K562 (cell line): ENCODE data around the gene OR51S1. TPM values are rescaled to one million over a fixed set of nuclear protein-coding genes. Genes with fewer than 3 reads are reported as not detected.

Experiments
- ATAC-seq: fragments of 200-7000 bp; cut with Tn5 transposase; 3 replicates; pipeline ENCODE4 v1.9.1; 2020; ENCODE audit warnings: moderate library complexity
- BruUV-seq: library from RNA; stranded (reverse); fragments of 400-500 nt; replicated peaks from 2 replicates; lab custom pipeline; 2021; lab: Mats Ljungman, UMichigan
- CTCF ChIA-PET: fragments of 300-600 bp; formaldehyde crosslinking; extraction: SDS; loops from one replicate; lab custom pipeline; 2021; ENCODE audit warnings: low intra/inter-chr PET ratio; lab: Yijun Ruan, JAX
- POLR2A ChIA-PET: fragments of 300-600, 350-650 bp; sonication (Branson Sonifier 250); formaldehyde crosslinking; extraction: SDS; loops from one replicate; lab custom pipeline; 2021; ENCODE audit warnings: antibody characterized with exemption, inconsistent platforms; lab: Yijun Ruan, JAX
- DNase-seq, 4 experiments: peaks; one replicate each; pipeline versions ENCODE4 v3.0.0 to v3.0.0-alpha.2; 2011 to 2018; ENCODE audit warnings: low spot score in 3 of 4, mixed read lengths in 3 of 4; ENCODE audit errors: extremely low read depth in 1 of 4
- FAIRE-seq: peaks from 2 replicates; lab custom pipeline; 2011; peaks lifted over from hg19 to GRCh38; lab: Jason Lieb, UNC
- H2AFZ ChIP-seq: 2 replicates; pipeline ENCODE4 v1.6.0; 2011; ENCODE audit warnings: low read depth, low read length, control low read depth, inconsistent platforms
- H3K27ac ChIP-seq: fragments of 200-600 bp; 3 replicates; pipeline ENCODE4 v1.8.0; 2011; ENCODE audit warnings: low read depth, mild to moderate bottlenecking, control low read depth, inconsistent platforms, low read length, moderate library complexity, mixed read lengths; ENCODE audit errors: extremely low read depth
- H3K27me3 ChIP-seq, 2 experiments: fragments of 300-600 bp in 1 of 2; 2 replicates in 1 of 2; 3 replicates in 1 of 2; pipeline versions ENCODE4 v1.6.0 to v1.8.0; 2011; ENCODE audit warnings: inconsistent platforms in 2 of 2, low read length in 2 of 2, mild to moderate bottlenecking in 1 of 2, mixed read lengths in 1 of 2, moderate library complexity in 1 of 2; ENCODE audit not compliant: control insufficient read depth in 2 of 2, insufficient read depth in 2 of 2
- H3K36me3 ChIP-seq: fragments of 300-600 bp; 3 replicates; pipeline ENCODE4 v1.8.0; 2011; ENCODE audit warnings: mild to moderate bottlenecking, low read length, inconsistent platforms; ENCODE audit not compliant: control insufficient read depth, insufficient read depth
- H3K4me1 ChIP-seq, 2 experiments: fragments of 200-600 bp in 1 of 2; replicated peaks in 1 of 2; 2 replicates in 1 of 2; 3 replicates in 1 of 2; pipeline versions ENCODE4 v1.5.1 to v1.8.0; 2011; ENCODE audit warnings: inconsistent platforms in 2 of 2, low read length in 2 of 2, mild to moderate bottlenecking in 1 of 2, mixed read lengths in 1 of 2, moderate library complexity in 1 of 2; ENCODE audit not compliant: control insufficient read depth in 2 of 2, insufficient read depth in 2 of 2
- H3K4me2 ChIP-seq: 2 replicates; pipeline ENCODE4 v1.6.1; 2011; ENCODE audit warnings: low read length, control low read depth, inconsistent platforms, mixed read lengths; ENCODE audit not compliant: insufficient read depth
- H3K4me3 ChIP-seq: fragments of 200-600 bp; sonication (generic), shearing (Covaris generic); 2 replicates; pipeline ENCODE4 v1.5.1; 2016; ENCODE audit warnings: control low read depth, inconsistent platforms
- H3K79me2 ChIP-seq: fragments of 200-600 bp; 3 replicates; pipeline ENCODE4 v1.8.0; 2011; ENCODE audit warnings: low read length, inconsistent platforms; ENCODE audit not compliant: control insufficient read depth, insufficient read depth
- H3K9ac ChIP-seq, 2 experiments: 2 replicates each; pipeline versions ENCODE4 v1.6.0 to v1.6.1; 2011; ENCODE audit warnings: low read depth in 2 of 2, low read length in 2 of 2, control low read depth in 1 of 2, inconsistent platforms in 1 of 2, mild to moderate bottlenecking in 1 of 2, mixed read lengths in 1 of 2; ENCODE audit not compliant: insufficient read depth in 1 of 2
- H3K9me1 ChIP-seq: one replicate; pipeline ENCODE4 v1.6.0; 2011; ENCODE audit warnings: inconsistent platforms, mild to moderate bottlenecking, low read length, moderate library complexity; ENCODE audit not compliant: control insufficient read depth, insufficient read depth
- H3K9me3 ChIP-seq: replicated peaks from 2 replicates; pipeline ENCODE4 v1.5.1; 2011; ENCODE audit warnings: low read depth, low read length, inconsistent platforms; ENCODE audit not compliant: control insufficient read depth, insufficient read depth
- H4K20me1 ChIP-seq: replicated peaks from 2 replicates; pipeline ENCODE4 v1.6.1; 2011; ENCODE audit warnings: low read length, inconsistent platforms, mixed read lengths; ENCODE audit not compliant: control insufficient read depth, insufficient read depth
- MED1 ChIP-seq: sonication (generic); formaldehyde crosslinking; IDR thresholded peaks from 2 replicates; pipeline ENCODE4 v1.8.1; 2023; ENCODE audit warnings: missing genetic modification reagents, borderline replicate concordance
- NR1H2 ChIP-seq: sonication (generic); formaldehyde crosslinking; IDR thresholded peaks from 2 replicates; pipeline ENCODE4 v1.4.0; 2020; ENCODE audit warnings: mild to moderate bottlenecking, missing genetic modification reagents
- SLC30A9 ChIP-seq: fragments of 250-450 bp; sonication (Bioruptor Pico); IDR thresholded peaks from 2 replicates; pipeline ENCODE4 v1.8.0; 2022; ENCODE audit warnings: mild to moderate bottlenecking, moderate library complexity
- SOX6 ChIP-seq: fragments of 450-650 bp; IDR thresholded peaks from 2 replicates; pipeline ENCODE4 v1.6.1; 2014; ENCODE audit warnings: mild to moderate bottlenecking
- SUPT5H ChIP-seq: fragments of 450-650 bp; IDR thresholded peaks from 2 replicates; pipeline ENCODE4 v1.6.1; 2016
- TEAD1 ChIP-seq, 2 experiments: fragments of 450-650 bp in 1 of 2; sonication (generic) in 1 of 2; formaldehyde crosslinking; IDR thresholded peaks; 2 replicates each; pipeline versions ENCODE4 v1.4.0 to v1.8.0; 2020 to 2022; ENCODE audit warnings: mild to moderate bottlenecking in 2 of 2, missing genetic modification reagents in 1 of 2
- ZNF165 ChIP-seq: fragments of 250-450 bp; sonication (Bioruptor Pico); IDR thresholded peaks from 2 replicates; pipeline ENCODE4 v1.4.0; 2020; ENCODE audit warnings: borderline replicate concordance
- WGBS: fragments of 100-300 bp; shearing (Covaris generic); methylation state at CpG from one replicate; pipeline ENCODE4 v1.1.6; 2016; ENCODE audit warnings: low coverage, mixed read lengths; ENCODE audit not compliant: insufficient coverage; ENCODE audit errors: missing lambda C conversion rate; 5-methylcytosine and 5-hydroxymethylcytosine counted together
- in situ Hi-C: fragments of 300-500 bp; cut with MboI; formaldehyde crosslinking; loops from 4 replicates; pipeline ENCODE4 v1.15.0; 2018; ENCODE audit warnings: inconsistent platforms, mixed read lengths
- intact Hi-C: fragments of 100-400 bp; cut with micrococcal nuclease; formaldehyde crosslinking; loops from 2 replicates; pipeline ENCODE4 v1.14.2; 2022
- polyA plus RNA-seq, 8 experiments: library from polyadenylated mRNA; depleted of rRNA in 4 of 8; stranded (reverse) in 5 of 8; unstranded in 3 of 8; fragments of >200 nt; fragmentation: Nextera tagmentation in 2 of 8; fragmentation: Illumina TruSeq in 1 of 8; extraction: Ambion mirVana in 2 of 8; extraction: Trizol in 1 of 8; gene quantifications; 2 replicates each; pipeline versions ENCODE4 v1.2.1 to v1.2.3, GENCODE V29; 2011 to 2014; ENCODE audit warnings: inconsistent platforms in 1 of 8, missing spikeins in 1 of 8
- total RNA-seq, 7 experiments: library from RNA; depleted of rRNA in 6 of 7; stranded (reverse); fragments of >200 nt in 6 of 7; fragmentation: Illumina TruSeq in 2 of 7; extraction: Trizol in 2 of 7; gene quantifications; 2 replicates each; pipeline versions ENCODE4 v1.2.1 to v1.2.3, GENCODE V29; 2011 to 2021; ENCODE audit warnings: low replicate concordance in 1 of 7
- TF ChIP-seq, protein P1 (sequence below), 2 experiments: fragments of 450-650 bp; formaldehyde crosslinking in 1 of 2; IDR thresholded peaks; 2 replicates each; pipeline versions ENCODE4 v1.4.0 to v1.6.1; 2014 to 2020; ENCODE audit warnings: mild to moderate bottlenecking in 2 of 2, borderline replicate concordance in 1 of 2, low read depth in 1 of 2
- TF ChIP-seq, protein P2 (sequence below): fragments of 250-450 bp; sonication (Bioruptor Pico); IDR thresholded peaks from 2 replicates; pipeline ENCODE4 v1.5.0; 2022; ENCODE audit warnings: mild to moderate bottlenecking

OR51S1 gene
- total and polyA plus RNA-seq, 9 of the 15 experiments (the other 6 are each of a cell fraction or from before 2014, with no cell fraction given): not detected

DNA sequence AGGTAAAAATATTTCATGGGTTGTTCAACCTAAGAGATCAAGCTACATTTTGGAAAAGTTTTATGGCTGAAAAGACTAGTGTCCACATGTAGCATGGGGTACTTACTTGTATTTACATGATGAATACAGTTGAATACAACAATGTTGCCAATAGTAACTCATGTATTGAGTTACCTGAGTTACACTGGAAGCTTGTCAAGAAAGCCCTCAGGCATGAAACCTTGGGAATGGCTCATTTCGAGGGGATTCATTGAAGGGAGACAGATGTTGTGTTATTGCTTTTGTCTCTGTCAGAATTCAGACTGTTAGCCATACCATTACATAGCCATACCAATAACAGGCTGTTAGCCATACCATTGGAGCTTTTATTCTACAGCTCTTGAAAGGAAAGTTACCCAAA, 18.7 kb downstream of the OR51S1 start:
- Histone ChIP-seq H4K20me1 (no peaks in the 10 kb centered on the region), H3K27me3 (peaks cover 0 to 4% of the 10 kb centered on the region in 2 experiments; a peak in 1 of 5 replicates), H3K9me3 (no peaks in the 10 kb centered on the region), H3K9me1 (no peaks in the 10 kb centered on the region), H3K36me3 (no peaks in the 10 kb centered on the region), H3K79me2 (no peaks in the 10 kb centered on the region), H3K4me3 (no peak overlapping the region), H3K4me1 (no peaks in the 10 kb centered on the region), H3K27ac (no peak overlapping the region), H2AFZ (no peak overlapping the region), H3K9ac (no peak overlapping the region), H3K4me2 (no peak overlapping the region)
- POLR2A ChIA-PET: interaction anchor here (0.9 to 1.3 kb wide), 2 partner anchors 12 to 57 kb away, joined by 3 read pairs; no protein-coding TSS in a partner anchor
- FAIRE-seq (no peak), ATAC-seq (no peak), DNase-seq (no peak)
- no TSS peak for BruUV-seq
- 0% methylated on average over 1 of the region's 1 CpG for WGBS
- CTCF ChIA-PET: no interaction called here
- intact Hi-C loops (no loop called here), in situ Hi-C loops (no loop called here)
- TF ChIP-seq MED1 (CRISPR knock-in tag) (no peak), SUPT5H (no peak), SLC30A9 (CRISPR knock-in tag) (no peak), TEAD1 (CRISPR knock-in tag; IDR thresholded peaks at IDR 0.05) (no peak), SOX6 (no peak), ZNF165 (CRISPR knock-in tag) (no peak), NR1H2 (CRISPR knock-in tag) (no peak)
- TF ChIP-seq, protein P1, sequence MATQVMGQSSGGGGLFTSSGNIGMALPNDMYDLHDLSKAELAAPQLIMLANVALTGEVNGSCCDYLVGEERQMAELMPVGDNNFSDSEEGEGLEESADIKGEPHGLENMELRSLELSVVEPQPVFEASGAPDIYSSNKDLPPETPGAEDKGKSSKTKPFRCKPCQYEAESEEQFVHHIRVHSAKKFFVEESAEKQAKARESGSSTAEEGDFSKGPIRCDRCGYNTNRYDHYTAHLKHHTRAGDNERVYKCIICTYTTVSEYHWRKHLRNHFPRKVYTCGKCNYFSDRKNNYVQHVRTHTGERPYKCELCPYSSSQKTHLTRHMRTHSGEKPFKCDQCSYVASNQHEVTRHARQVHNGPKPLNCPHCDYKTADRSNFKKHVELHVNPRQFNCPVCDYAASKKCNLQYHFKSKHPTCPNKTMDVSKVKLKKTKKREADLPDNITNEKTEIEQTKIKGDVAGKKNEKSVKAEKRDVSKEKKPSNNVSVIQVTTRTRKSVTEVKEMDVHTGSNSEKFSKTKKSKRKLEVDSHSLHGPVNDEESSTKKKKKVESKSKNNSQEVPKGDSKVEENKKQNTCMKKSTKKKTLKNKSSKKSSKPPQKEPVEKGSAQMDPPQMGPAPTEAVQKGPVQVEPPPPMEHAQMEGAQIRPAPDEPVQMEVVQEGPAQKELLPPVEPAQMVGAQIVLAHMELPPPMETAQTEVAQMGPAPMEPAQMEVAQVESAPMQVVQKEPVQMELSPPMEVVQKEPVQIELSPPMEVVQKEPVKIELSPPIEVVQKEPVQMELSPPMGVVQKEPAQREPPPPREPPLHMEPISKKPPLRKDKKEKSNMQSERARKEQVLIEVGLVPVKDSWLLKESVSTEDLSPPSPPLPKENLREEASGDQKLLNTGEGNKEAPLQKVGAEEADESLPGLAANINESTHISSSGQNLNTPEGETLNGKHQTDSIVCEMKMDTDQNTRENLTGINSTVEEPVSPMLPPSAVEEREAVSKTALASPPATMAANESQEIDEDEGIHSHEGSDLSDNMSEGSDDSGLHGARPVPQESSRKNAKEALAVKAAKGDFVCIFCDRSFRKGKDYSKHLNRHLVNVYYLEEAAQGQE (IDR thresholded peaks at IDR 0.05; ENCODE audit: borderline replicate concordance): no peak
- TF ChIP-seq, protein P1 (CRISPR knock-in tag; IDR thresholded peaks at IDR 0.05; ENCODE audit: low read depth): no peak
- TF ChIP-seq, protein P2, sequence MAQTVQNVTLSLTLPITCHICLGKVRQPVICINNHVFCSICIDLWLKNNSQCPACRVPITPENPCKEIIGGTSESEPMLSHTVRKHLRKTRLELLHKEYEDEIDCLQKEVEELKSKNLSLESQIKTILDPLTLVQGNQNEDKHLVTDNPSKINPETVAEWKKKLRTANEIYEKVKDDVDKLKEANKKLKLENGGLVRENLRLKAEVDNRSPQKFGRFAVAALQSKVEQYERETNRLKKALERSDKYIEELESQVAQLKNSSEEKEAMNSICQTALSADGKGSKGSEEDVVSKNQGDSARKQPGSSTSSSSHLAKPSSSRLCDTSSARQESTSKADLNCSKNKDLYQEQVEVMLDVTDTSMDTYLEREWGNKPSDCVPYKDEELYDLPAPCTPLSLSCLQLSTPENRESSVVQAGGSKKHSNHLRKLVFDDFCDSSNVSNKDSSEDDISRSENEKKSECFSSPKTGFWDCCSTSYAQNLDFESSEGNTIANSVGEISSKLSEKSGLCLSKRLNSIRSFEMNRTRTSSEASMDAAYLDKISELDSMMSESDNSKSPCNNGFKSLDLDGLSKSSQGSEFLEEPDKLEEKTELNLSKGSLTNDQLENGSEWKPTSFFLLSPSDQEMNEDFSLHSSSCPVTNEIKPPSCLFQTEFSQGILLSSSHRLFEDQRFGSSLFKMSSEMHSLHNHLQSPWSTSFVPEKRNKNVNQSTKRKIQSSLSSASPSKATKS (CRISPR knock-in tag): no peak
